Subcutaneous adipose tissue (tissue), 4 donors: ENCODE data around the gene VRK1. TPM values are rescaled to one million over a fixed set of nuclear protein-coding genes. Genes with fewer than 3 reads are reported as not detected.

ENCODE experiments used
- CTCF ChIP-seq: fragments of 450-650 bp; IDR thresholded peaks from one replicate; pipeline ENCODE4 v1.5.1; 2016; ENCODE audit warnings: low read depth, mild to moderate bottlenecking, control low read depth, antibody characterized with exemption, moderate library complexity
- total RNA-seq, 4 donors: library from RNA; depleted of rRNA; stranded (reverse); fragments of >200 nt; gene quantifications; one replicate each; pipeline ENCODE4 v1.1.0, GENCODE V29; 2016

VRK1 gene
- total RNA-seq = 10 to 100 TPM; 13.6 to 16.5 (median 14.2) TPM

- no peak for TF ChIP-seq CTCF
Measured at GRCh38 chr14:96796851-96797581, at the start of gene VRK1. Gene VRK1 (plus strand): TSS chr14:96797382. CDS start chr14:96833472, 36,090 bp downstream.

GRCh38 chr14:96747608-96748007 is 49.6 kb upstream of the VRK1 start:
- no peak for TF ChIP-seq CTCF

- TF ChIP-seq CTCF = no peak
Measured at GRCh38 chr14:96748362-96748761, 48.8 kb upstream of the VRK1 start.

GRCh38 chr14:96751505-96751904 is 45.7 kb upstream of the VRK1 start:
- TF ChIP-seq CTCF = no peak

- TF ChIP-seq CTCF = no peak
Measured at GRCh38 chr14:96752125-96752524, 45.1 kb upstream of the VRK1 start.

GRCh38 chr14:96752594-96752993 is 44.6 kb upstream of the VRK1 start:
- no peak for TF ChIP-seq CTCF

GRCh38 chr14:96754162-96754844 is 42.9 kb upstream of the VRK1 start:
- TF ChIP-seq CTCF = no peak
